ENCODE data around the gene ZSCAN26. TPM values are rescaled to one million over a fixed set of nuclear protein-coding genes. Genes with fewer than 3 reads are reported as not detected.
"Not testable (repeated sequence)": the region's sequence is repeated elsewhere in the genome, so short reads cannot be mapped to it uniquely, and the experiment has no call there.

The ZSCAN26 gene
- total RNA-seq, 1 experiment from 2014 or later = 14.1 TPM

DNA sequence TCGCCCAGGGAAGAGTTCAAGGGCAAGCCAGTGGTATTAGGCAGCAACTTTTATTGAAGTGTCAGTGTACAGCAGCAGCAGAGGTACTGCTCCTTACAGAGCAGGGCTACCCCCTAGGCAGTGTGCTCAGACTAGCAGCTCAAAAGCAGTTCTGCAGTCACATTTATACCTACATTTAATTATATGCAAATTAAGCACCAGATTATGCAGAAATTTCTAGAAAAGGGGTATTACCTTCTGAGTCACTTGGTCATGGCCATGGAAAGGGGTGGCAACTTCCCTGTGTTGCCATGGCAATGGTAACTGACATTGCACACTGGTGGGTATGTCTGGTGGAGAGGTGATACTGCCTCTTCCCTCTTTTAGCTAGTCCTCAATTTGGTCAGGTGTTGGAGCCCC is 12.8 kb upstream of the ZSCAN26 start:
- DNase-seq (ENCODE audit: low spot score) = no peak

DNA sequence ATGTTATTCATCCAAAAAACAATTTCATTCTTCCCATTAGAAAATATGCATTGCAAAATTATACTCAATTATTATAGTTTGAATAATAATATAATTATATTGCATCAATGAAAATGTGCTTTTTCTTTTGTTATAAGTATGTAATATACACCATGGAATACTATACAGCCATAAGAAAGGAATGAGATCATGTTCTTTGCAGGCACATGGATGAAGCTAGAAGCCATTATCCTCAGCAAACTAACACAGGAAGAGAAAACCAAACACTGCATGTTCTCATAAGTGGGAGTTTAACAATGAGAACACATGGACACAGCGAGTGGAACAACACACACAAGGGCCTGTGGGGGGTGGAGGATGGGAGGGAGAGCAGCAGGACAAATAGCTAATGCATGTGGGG is 9.9 kb upstream of the ZSCAN26 start:
- DNase-seq (ENCODE audit: low spot score) = no peak

DNA sequence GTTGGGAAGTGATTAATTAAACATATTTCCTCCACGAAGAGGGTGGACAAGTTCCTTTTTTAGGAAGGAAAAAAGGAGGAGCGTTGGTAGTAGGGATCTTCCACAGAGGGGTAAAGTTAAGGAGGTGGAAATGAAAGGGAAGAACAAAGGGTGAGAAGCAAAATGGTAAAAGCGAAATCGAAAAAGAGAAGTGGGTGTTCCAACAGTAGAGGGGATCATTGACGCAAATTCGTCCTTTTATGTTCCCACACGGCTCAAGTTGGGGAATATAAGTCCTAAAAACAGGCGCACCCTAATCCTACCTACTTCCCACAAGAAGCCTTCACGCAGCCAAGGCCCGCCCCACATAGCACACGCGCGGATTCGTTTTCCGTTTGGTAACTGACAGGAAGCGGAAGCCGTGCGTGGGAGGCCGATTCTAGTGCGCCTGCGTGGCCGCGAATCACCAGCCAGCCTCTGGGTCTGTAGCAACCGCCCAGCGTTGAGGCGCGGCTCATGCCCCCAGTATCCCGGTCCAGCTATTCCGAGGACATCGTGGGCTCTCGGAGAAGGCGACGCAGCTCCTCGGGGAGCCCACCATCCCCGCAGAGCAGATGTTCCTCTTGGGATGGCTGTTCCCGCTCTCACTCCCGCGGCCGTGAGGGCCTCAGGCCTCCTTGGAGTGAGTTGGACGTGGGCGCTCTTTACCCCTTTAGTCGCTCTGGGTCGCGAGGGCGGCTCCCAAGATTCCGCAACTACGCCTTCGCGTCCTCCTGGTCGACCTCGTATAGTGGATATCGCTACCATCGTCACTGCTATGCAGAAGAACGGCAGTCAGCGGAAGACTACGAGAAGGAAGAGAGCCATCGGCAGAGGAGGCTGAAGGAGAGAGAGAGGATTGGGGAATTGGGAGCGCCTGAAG is 7.8 kb upstream of the ZSCAN26 start, which contains the start of gene NKAPL:
Gene NKAPL (plus strand): TSS at position 421 of the 901 bp plus-strand sequence. CDS start 75 bp downstream, at position 496.
- no peak for DNase-seq (ENCODE audit: low spot score)

DNA sequence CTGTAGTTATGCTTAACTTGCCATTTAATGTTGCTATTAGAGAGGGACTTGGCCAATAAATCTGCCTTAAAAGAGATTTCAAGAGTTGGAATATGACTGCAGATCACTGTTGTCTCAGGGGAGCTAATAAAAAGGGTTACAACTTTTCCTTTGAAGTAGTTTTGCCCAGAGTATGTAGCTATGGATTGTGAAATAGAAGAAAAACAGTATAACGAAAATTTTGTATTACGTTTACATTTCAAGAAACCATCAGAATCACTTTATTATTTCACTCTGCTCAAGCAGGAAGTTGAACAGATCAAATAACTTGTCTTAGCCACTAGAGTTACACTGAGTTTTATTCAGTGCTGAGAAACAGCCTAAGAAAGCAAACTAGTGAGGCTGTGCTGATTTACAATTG is 3.0 kb upstream of the ZSCAN26 start:
- no peak for DNase-seq (ENCODE audit: low spot score)

DNA sequence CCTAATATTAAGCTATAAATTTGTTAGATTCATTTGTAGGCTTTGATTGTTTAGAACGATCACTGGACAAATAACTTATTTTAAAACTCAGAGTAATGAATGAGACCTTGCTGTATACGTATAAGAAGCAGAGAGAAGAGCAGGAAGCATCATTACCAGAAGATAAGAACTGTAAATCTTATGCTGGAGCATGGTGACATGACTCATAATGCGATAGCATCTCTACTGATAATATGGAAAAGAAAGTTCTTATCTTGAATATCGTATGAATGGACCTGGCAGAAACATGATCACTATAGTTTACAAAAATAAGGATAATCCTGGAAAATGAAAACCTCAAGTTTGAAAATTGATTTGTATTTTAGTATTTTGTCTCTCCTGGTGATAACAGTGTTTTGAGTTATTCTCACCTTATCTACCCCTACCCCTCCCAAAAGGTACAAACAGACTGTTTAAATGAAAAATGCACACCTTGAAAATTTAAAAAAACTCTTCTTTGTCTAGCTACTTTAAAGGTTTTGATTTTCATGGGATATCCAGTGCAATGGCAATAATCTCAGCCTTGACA is 2.0 kb upstream of the ZSCAN26 start:
- no peak for DNase-seq (ENCODE audit: low spot score)

DNA sequence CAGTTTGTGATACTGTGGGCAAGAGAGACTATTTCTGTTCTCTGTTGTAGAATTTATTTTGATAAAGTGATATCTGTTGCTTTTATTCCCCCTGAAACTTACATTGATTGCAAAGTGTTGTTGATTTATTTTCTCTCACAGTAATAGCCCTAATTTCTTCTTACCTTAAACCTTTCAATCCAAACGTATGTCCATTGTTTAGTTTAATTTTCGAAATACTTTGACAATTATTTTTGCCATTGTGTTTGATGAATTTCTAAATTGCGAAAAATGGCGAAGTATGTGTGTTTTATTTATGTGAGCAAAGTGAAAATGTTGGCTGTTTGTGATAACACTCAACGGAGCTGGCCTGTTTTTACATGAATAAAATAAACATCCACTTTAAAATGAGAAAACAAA is 381 bp upstream of the ZSCAN26 start:
- no peak for DNase-seq (ENCODE audit: low spot score)

DNA sequence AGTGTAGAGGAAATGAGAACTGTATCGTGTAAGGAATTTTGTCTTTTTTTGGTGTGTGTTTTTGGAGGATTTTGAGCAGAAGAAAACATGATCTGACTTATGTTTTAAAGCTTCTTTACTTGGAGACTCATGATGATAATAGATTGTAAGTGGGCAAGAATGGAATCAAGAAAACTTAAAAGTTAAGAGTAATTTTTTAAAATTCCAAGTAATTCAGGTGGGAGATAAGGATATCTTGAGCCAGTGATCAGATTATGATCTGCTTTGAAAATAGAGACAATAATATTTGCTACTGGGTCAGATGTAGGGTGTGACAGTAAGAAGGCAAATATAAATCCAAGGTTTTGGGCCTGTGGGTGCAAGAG is 734 bp downstream of the ZSCAN26 start:
- DNase-seq (ENCODE audit: low spot score) = no peak

DNA sequence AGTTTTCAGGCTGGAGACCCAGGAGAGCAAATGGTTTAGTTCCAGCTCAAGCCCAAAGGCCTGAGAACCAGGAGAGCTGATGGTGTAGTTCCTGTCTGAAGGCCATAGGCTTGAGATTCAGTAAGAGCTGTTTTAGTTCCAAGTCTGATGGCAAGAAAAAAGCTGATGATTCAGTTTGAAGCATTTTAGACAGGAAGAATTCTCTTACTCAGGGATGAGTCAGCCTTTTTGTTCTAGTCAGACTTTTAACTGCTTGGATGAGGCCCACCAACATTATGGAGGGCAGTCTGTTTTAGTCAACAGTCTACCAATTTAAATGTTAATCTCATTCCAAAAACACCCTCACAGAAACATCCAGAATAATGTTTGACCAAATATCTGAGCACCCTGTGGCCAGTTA is 2.5 kb downstream of the ZSCAN26 start:
- peak; percentile 55 for DNase-seq (ENCODE audit: low spot score)

DNA sequence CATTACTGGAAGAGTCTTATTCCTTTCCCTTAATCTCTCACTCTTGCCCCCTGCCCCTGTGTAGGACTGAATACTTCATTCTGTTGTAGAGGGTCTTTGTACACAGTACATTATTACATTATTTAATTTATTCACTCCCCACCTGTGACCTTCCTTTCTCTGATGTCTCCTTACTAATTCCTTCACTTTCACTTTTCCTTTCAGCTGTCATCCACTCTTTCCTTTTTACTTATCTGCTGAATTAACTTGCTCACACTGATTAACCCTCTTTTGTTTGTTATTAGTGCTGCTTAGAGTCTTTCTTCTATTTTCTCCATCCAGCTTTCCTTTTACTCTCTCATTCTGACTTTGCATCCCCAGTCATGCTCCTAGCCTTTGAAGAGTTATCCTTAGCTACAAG is 7.9 kb downstream of the ZSCAN26 start:
- DNase-seq (ENCODE audit: low spot score) = no peak

DNA sequence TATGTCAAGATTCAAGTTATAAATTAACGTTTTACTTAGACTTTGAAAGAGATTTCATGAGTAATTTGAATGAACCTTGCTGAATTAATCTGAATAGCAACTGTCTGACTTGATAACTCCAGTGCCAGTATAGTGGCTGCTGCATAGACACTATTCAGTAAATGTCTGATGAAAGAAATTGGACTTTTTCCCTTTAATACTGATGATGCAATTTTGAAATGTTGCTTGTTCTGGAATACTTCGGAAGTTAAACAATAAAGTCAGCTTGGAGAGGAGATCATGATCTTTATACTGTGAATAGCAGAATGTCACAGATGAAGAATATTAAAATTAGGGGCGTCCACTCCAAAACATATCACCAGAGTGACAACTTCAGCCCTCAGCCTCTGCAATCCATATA is 10.8 kb downstream of the ZSCAN26 start:
- no peak for DNase-seq (ENCODE audit: low spot score)

DNA sequence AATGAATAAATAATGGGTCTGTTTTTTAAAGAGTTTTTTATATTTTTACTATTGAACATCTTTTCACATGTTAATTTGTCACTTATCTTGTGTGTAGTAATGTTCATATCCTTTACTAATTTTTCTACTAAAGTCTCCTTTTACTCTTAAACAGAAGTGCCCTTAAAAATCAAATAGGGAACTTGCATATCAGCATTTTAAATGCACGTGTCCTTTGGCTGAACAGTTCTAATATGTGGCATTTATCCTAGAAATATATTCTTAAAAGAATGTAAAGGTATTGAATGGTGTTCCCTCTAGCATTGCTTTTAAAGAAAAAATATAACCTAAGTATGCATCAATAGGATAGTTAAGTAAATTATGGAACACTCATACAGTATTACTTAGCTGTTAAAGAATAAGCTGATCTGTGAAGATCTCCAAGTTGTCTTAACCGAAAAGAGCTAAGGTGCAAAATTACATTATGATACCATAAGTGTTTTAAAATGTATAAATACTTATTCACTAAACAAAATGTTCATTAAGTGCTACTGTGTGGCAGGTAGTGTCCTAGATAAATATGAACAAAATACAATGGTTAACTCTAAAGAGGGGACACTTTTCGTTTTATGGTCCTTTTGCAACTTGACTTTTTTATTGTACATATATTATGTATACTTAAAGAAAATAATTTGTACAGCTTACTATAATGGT is 13.8 kb downstream of the ZSCAN26 start:
- DNase-seq (ENCODE audit: low spot score) = no peak

DNA sequence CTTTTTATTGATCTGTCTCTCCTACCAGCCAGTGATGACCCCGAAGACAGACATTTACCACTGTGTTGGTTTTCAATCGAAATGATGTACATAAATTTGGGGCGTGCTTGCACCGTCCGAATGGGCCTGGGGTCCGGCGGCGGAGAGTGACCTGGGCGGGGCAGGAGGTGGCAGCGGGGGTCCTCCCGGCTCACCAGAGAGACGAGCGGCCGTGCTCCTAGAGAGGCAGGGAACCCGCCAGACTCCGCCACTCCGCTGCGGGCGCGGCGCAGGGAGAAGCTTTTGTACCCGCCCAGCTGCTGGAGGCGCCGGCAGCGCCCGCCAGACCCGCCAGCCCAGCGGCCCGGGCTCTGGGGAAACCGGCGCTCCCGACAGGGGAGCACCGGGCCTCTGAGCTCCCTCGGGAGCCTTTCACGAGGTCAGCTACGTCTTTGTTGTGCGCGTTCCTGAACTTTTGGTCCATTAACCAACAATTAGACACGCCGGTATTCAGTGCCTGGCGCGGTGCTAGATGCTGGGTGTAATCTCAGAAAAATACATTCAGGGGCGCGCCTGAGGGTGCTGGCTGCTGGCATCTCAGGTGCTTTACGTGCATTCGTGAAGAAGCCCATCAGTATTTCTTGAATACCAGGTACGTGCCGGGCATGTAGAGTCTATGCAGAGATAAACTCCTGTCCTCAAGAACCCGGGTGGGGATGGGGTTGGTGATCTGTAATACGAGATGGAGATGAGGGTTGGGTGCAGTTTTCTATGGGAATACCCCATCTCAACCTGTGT is 14.5 kb downstream of the ZSCAN26 start, which contains the start of gene PGBD1:
Gene PGBD1 (plus strand): TSS at position 285 of the 777 bp plus-strand sequence. CDS start 2,242 bp downstream, outside the sequence.
- DNase-seq (ENCODE audit: low spot score) = peak; percentile 46

DNA sequence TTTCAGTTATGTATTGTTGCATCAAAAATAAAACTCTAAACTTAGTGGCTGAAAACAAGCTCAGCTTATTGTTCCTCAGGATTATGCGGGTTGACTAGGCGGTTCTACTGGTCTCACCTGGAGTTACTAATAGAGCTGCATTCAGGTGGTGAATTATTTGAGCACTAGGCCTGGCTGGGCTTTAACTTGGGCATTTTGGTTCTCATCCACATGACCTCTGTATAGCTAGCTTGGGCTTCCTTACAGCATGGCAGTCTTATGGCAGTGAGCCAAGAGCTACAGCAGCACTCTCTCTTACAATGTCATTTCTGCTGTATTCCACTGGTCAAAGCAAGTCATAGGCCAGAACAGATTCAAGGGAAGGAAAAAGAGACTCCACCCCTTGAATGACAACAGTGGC is 16.0 kb downstream of the ZSCAN26 start:
- no peak for DNase-seq (ENCODE audit: low spot score)

DNA sequence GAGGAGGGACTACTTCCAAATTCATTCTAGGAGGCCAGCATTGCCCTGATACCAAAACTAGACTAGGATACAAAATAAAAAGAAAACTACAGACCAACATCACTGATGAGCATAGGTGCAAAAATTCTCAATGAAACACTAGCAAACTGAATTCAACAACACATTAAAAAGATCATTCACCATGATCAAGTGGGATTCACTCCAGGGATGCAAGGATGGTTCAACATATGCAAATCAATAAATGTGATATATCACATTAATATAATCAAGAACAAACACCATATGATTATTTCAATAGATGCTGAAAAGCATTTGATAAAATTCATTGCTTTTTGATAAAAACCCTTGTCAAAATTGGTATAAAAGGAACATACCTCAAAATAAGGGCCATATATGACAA is 24.6 kb downstream of the ZSCAN26 start:
- DNase-seq (ENCODE audit: low spot score) = no peak

DNA sequence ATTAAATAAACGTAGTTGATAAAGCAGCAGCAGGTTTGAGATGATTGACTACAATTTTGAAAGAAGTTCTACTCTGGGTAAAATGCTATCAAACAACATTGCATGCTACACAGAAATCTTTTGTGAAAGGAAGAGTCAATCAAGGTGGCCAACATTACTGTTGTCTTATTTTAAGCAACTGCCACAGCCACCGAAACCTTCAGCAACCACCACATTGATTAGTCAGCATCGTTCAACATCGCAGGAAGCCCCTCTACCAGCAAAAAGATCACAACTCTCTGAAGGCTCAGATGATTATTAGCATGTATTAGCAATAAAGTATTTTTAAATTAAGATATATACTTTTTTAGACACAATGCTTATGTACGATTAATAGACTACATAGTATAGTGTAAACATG is 28.4 kb downstream of the ZSCAN26 start:
- DNase-seq (ENCODE audit: low spot score) = no peak

DNA sequence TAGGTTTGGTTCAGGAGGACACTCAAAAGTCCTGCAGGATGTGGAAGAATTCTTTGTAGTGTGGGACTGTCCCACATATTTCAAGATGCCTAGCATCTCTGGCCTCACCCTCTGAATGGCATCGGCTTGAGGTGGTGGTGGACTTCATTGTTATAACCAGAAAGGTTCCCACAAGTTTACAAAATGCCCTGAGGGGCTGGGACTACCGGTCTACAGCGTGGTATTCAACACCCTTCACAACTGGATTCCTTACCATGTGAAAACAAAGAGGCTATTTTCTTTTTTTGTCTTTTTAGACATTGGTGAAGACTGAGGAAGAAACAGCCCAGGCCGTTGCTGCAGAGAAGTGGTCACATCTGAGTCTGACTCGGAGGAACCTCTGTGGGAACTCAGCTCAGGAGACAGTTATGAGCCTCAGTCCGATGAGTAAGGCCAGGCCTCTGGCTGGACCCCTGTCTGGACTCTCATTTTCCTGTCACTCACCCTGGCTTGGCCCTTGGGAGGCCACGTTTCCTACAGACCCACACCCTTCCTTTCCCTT is 29.6 kb downstream of the ZSCAN26 start:
- DNase-seq (ENCODE audit: low spot score) = no peak

DNA sequence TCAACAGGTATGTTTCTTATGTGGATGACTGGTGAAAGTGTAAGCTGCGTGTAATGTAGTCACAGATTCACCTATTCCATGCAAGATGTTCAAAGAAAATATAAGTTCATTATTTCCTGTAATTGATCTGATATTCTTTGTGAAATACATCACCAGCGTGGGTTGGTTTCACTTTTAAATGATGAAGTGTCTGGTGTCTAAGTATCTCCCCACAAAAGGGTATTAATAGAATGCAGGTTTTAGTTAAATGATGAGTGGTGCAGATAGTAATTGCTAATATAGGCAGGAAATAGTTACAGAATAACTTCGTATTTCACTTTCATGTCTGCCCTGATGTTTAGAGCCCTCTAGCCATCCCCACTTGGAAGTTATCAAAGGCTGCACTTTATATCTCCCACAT is 36.6 kb downstream of the ZSCAN26 start:
- DNase-seq (ENCODE audit: low spot score) = no peak

DNA sequence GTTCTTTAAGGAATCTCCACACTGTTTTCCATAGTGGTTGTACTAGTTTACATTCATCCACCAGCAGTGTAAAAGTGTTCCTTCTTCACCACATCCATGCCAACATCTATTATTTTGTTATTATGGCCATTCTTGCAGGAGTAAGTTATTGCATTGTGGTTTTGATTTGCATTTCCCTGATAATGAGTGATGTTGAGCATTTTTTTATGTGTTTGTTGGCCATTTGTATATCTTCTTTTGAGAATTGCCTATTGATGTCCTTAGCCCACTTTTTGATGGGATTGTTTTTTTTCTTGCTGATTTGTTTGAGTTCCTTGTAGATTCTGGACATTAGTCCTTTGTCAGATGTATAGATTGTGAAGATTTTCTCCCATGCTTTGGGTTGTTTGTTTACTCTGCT is 39.4 kb downstream of the ZSCAN26 start:
- DNase-seq (ENCODE audit: low spot score) = not testable (repeated sequence)

DNA sequence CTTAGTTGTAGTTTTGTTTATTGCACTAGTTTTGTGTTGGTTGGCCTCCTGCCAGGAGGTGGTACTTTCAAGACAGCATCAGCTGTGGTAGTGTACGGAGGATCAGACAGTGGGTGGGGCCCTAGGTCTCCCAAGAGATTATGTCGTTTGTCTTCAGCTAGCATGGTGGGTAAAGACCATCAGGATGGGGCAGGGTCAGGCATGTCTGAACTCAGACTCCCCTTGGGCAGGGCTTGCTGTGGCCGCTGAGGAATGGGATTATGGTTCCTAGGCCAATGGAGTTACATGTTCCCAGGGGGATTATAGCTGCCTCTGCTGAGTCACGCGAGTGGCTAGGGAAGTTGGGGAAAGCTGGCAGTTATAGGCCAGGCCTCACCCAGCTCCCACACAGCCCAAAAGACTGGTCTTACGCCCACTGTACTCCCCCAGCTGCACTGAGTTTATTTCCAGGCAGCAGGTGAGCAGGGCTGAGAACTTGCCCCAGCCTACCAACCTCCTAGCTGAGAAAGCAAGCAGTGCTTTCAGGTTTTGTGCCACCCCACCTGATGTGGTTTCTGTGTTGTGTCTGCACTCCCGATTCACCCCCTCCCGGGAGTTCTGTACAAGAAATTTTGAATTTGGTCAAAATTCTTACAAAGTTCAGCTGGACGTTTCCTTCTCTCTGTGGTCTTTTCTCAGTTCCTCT is 44.3 kb downstream of the ZSCAN26 start:
- DNase-seq (ENCODE audit: low spot score) = no peak

DNA sequence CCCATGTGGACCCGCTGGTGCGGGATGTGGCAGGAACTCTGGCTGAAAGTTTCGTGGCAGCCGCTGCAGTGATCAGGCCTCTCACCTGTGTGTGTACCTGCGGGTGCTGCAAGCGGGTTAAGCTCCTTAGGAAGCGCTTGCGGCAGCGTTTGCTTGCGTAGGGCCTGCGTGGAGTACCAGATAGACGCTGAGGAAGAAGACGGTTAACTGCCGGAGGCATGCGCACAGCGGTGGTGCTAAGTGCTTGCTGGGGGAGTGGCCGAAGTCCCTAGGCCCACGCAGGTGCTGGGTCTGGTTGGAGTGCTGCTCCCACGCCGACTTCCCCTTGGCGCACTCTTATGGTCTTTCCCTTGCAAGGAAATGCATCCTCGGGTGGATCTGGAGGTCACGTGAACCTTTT is 46.0 kb downstream of the ZSCAN26 start:
- DNase-seq (ENCODE audit: low spot score) = no peak

DNA sequence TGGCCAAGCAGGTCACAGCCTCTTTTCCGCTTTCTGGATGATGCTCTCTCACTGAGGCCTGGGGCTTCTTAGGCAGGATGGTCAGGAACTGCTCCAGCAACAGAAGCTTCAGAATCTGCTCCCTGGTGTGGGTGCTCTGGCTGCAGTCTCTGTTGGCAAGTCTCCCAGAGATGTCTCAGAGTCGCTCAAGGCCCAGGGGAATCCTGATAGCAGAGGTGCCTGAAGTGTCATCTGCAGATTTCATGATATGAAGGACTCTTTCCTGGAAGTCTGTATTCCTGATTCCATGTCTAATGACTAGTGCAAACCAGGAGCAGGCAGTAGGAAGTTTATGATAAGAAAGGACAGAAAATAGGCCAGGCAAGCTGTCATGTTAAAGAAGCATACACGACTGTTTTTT is 48.7 kb downstream of the ZSCAN26 start:
- no peak for DNase-seq (ENCODE audit: low spot score)

Measured in H4 (cell line).